HG03159 (cell line): Measurements from ENCODE around the gene SLC31A1.

Experiments
- ATAC-seq: cut with Tn5 transposase; IDR thresholded peaks from one replicate; pipeline ENCODE4 v1.9.1; 2021; ENCODE audit warnings: mild to moderate bottlenecking, moderate library complexity; ENCODE audit not compliant: unreplicated experiment

The SLC31A1 gene

DNA sequence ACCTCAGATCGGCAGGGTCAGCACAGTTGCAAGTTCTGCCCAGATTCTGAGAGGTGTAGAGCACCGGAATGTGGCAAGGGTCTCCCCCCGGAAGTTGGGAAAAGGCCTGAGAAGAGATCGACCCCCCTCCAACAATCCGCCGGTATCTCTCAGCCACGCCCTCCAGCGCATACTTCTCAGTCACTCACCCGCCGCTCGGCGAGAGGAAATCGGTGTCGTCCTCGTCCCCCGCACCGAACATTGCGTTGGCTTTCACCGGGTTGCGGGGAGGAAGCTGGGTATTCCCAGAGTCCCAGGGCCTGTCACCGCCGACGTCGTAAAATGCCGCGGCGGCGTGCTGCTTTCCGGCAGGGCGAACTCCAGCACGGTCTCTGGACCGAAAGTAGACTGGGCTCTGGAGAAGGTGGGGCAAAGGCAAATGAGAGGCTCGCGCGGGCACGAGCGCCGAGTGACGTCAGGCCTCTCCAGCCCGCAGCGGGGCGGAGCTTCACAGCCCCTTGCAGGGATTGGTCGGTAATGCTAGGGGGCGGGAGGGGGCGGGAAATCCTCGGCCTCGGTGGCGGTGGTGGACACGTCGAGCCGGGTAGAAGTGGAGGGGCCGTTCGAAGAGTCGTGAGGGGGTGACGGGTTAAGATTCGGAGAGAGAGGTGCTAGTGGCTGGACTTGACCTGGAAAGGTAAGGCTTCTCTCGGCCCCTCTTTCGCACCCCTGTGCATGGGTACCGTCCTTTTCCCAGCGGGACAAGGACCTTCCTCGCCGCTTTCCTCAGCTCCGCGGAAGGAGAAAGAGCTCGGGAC lies at the start of gene SLC31A1, which contains the start of gene FKBP15:
SLC31A1 (plus strand) TSS at position 542 of the 797 bp plus-strand sequence. CDS start 34,605 bp downstream, outside the sequence.
FKBP15 (minus strand) TSS at position 275 of the 797 bp plus-strand sequence; CDS start at position 241, 34 bp downstream.
- ATAC-seq = peak; percentile 83

DNA sequence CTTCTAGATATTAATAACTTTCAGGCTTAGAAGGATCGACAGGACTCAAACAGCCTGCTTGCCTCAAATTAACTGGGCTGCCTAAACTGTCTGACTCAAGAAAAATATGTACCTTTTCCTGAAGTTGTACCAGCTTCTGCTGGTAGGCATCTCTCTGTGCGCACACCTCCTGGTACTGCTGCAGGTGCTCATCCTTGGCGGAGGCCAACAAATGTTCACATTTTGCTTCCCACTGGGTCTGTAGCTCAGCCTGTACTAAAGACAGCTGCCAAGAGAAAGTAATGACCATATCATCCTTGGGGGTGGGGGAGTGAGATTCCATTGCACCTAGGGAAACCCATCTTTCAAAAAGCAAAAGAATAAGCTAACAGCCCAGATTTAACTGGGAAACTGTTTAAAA lies 48.0 kb upstream of the SLC31A1 start:
- no peak for ATAC-seq

DNA sequence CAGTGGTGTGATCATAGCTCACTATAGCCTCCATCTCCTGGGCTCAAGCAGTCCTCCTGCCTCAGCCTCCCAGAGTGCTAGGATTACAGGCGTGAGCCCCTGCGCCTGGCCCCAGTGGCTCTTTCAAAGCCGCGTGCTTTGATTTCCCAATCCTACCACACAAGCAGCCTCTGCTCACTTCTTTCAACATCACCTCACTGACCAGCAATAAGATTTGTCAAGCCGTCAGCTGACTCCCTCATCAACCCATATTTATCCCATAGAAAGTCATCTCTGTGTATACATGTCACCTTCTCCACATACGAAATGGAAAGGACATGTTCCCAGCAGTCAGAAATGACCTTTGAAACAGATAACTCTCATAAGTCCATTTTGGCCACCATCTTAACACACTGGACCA lies 44.5 kb upstream of the SLC31A1 start:
- no peak for ATAC-seq

DNA sequence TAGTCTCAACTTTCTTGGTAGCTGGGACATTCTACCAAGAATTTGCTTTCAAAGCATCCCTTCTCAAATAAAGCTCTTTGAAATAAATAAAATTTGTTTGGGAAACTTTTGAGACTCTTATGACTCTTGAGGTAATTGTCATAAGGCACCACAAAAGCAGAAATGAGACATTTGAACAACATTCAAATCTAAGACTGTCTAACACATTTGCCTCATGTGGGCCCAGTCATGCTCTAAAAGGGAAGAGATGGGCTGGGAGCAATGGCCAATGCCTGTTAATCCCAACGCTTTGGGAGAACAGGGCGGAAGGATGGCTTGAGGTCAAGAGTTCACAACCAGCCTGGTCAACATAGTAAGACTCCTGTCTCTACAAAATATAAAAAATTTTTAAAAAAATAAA lies 44.1 kb upstream of the SLC31A1 start:
- ATAC-seq = no peak

GRCh38 chr9:113178087-113178486 lies 43.3 kb upstream of the SLC31A1 start:
- no peak for ATAC-seq

GRCh38 chr9:113179839-113180238 lies 41.5 kb upstream of the SLC31A1 start:
- no peak for ATAC-seq

DNA sequence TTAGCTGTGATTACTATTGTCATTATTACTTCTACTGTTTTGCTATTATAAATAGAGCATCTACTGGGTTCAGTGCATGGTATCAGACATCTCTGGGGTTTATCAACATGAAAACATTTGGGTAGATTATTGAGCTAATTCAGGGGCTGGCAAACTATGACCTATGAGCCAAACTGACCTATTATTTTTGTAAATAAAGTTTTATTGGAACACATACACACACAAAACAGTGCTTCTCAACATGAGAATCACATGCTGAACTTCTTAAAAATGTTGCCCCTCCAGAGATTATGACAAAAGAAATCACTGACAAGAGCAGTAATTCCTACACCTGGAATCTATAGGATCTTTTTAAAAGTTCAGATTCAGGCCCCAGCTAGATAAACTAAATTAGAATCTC lies 40.2 kb upstream of the SLC31A1 start:
- no peak for ATAC-seq

DNA sequence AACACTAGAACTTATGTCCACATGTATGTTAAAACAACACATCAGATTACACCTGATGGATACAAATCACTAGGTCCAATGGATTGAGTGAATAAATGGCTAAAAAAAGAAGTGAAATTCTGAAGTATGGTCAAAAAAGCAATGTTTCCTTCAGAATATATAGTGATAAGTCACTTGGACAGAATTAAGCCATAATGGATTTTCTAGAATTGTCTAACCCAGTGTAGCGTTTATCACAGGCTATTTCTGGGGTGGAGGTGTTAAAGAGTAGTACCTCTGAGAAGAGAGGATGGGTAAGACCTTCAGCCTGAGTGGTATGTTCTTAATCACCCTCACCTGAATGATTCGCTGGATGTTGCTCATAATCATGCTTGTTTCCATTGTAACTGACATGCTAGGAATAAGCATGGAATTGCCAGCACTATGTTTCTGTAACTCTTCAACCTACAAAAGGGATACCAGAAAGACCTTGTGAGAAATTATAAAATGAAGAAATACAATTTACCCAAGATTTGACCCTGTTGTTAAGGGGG lies 37.3 kb upstream of the SLC31A1 start:
- ATAC-seq = no peak

DNA sequence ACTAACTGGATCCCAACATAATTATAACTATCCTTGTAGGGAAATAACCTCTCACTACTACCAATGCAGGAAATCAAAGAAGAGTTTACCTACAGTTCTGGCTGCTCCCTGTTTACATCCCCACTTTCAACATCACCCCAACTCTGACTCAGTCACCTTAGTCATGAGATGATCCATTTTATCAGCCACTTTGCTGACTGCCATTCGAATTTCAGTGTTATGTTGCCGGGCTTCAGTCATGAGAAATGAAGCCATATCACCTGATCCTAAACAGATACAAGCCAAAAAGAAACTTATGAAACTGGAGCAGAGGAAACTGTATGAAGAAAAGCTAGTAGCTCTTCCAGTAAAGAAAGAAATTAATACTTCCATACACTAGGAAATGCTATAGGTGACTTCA lies 36.8 kb upstream of the SLC31A1 start:
- ATAC-seq = no peak

DNA sequence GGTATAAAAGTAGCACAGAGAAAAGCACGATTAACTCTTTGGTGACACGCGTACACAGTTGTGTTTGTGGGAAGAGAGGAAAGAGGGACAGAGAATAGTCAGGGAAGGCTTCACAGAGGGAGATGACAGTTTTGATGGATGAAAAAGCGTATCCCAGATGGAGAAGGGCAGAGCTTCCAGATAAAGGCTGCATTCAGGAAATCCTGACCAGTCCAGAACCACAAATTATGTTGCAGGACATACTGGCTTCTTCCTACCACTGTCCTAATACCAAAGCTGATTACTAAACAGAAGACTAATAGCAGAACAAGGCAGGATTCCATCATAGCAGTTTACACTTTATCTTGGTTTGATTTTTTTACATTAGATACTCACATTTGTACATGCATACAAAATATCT lies 36.1 kb upstream of the SLC31A1 start:
- no peak for ATAC-seq

DNA sequence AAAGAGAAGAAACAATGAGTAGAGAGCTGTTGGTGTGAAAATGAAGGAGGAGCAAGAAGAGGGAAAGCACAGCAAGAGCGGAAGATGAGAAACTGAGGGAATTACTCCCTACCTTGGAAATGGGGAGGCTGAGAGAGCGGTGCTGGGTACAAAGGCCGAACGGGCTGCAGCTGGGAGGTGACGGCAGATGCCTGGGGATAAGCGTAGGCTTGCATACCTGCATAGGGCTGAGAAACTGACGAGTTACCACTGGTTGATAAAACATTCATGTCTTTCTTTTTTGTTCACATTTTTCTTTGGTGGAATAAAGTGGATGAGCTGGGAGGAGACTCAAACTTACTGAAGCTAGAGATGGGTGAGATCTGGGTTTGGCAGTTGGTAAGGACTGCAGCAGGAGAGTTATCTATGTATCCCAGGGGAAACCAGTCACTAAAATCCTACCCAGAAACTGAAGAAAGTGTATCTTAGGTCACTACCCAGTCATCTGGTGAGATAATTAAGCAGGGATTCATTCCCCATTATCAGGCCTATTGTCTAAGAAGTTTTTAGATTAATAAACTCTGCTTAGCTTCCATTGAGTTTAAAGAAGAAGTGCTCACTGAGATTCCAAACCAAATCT lies 35.1 kb upstream of the SLC31A1 start:
- no peak for ATAC-seq

DNA sequence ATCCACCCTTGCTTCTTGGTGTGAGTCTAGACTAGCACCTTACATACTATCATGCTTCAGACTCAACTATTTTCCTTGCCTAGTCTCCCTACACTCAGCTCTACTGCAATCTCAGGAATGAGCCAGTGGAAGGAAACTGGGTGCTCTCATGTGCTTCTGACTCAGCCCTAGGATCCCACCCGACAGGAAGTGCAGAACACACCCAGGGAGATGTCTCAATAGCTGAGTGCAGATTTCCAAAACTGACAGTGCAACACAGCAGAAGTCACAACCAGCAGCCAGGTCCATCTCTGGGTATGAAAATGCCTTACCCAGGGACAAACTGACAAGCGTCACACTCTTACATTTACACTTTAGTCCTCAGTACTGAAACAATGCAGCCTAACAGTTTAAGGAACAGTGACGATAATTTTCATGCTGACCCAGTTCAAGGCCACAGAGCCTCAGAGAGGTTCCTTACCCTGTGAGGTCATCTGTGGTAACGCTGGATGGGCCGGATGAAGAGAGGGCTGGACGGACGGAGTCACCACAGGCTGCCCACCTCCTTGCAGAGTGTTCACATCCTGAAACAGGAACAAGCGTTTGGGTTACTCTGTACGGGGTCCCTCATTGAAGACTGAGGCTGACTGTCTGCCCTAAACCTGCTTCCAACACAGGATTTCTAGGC lies 33.3 kb upstream of the SLC31A1 start:
- no peak for ATAC-seq

DNA sequence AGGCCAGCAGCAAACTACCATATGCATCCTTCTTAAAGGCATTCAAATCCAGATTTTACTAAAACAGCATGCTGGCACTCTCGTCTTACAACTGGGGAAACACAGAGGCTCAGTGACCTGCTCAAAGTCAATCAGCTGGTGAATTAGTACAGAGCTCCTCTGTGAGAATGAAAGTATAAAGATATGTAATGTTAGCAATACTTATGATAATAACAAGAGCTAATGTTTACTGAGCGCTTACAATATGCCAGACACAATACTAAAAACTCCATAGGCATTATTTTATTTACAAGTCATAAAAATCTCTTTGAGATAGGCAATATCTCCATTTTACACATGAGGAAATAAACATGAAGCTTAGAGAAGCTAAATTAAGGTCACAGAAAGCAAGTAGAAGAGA lies 28.9 kb upstream of the SLC31A1 start:
- no peak for ATAC-seq

GRCh38 chr9:113199683-113200329 lies 21.5 kb upstream of the SLC31A1 start:
- ATAC-seq = no peak

- ATAC-seq = no peak
These were observed 15.9 kb upstream of the SLC31A1 start for GRCh38 chr9:113205432-113205831.

GRCh38 chr9:113205861-113206260 lies 15.5 kb upstream of the SLC31A1 start:
- no peak for ATAC-seq

DNA sequence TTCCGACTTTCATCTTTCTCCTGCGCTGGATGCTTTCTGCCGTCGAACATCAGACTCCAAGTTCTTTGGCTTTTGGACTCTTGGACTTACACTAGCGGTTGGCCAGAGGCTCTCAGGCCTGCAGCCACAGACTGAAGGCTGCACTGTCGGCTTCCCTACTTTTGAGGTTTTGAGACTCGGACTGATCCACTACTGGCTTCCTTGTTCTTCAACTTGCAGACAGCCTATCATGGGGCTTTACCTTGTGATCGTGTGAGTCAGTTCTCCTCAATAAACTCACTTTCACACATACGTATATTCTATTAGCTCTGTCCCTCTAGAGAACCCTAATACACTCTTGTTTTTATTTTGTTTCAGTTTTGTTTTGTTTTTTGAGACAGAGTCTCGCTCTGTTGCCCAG lies 10.5 kb upstream of the SLC31A1 start:
- no peak for ATAC-seq

DNA sequence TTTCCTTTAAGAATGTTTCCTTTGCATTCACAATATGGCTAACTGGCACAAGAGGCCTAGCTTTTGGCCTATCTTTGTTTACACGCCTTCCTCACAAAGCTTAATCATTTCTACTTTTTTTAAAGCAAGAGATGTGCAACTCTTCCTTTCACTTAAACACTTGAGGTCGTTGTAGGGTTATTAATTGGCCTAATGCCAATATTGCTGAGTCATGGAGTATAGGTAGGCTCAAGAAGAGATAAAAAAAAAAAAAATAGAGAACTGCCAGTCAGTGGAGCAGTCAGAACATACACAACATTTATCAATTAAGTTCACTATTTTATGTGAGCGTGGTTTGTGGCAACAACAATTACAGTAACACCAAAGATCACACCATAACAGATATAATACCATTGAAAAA lies 6.2 kb upstream of the SLC31A1 start:
- no peak for ATAC-seq

- ATAC-seq = no peak
These were observed 4.9 kb upstream of the SLC31A1 start for GRCh38 chr9:113216406-113216805.

DNA sequence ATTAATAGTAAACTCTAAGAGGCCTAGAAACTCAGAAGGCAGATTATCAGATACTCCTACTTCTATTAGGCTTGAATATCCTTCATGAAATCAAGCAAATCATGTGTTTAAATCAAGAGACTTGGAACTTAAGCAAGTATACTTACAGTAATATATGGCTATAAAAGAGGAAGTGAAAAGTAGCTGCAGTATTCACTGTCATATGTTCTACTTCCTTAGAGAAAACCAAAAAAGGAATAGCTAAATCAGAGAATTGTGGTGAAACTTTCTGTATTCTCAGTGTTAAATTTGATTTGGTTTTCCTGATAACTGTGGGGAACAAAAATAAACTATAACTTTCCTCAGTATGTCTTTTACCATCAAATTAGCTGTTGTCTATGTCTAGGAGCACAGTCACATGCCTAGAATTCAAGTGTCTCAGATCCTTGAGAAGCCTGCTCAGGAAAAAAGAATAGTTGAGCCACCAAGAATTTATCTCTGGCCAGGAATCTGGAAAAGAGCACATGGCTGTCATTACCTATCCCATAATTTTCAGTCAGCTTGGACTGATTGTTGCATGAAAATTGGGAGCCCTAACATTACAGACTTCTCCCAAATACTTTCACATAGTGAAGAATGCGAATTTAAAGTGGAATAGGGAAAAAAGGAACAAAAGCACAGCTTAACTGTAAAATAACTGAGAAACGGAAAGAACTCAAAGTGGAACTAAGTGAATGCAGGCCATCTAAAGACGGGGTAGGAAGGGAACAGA lies 2.0 kb upstream of the SLC31A1 start:
- peak; percentile 43 for ATAC-seq
